HG03108 (cell line): Measurements from ENCODE around the gene JCAD.

Source experiments
- ATAC-seq: cut with Tn5 transposase; IDR thresholded peaks from one replicate; pipeline ENCODE4 v1.9.1; 2021; ENCODE audit warnings: moderate library complexity; ENCODE audit not compliant: unreplicated experiment

The JCAD gene

DNA sequence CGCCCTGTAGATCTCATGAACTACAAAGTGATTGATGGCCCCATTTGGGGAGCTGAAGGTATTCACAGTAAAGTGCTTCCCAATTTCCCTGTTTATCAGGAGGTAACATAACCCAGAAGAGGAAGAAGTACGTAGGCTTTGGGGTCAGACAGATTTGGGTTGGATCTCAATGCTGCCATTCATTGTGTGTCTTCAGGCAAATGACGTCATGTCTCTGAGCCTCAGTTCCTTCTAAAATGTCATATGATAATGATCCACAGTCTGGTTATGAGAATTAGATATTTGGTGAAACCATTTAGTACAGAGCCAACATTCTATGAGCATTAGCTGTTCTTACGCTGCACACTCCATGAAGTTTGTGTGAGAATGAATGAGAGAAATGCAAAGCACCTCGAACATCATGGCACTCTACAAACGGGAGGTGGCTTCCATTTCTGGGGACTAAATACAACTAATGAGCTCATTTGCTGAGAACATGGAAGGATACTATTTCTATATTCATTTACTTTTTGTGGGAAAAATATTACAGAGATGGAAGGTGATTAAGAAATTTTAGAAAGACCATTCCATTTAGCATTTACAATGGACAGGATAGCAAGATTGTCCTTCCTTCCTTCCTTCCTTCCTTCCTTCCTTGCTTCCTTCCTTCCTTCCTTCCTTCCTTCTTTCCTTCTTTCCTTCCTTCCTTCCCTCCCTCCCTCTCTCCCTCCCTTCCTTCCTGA lies 13.8 kb upstream of the JCAD start:
- no peak for ATAC-seq

GRCh38 chr10:30072068-30072467 lies 12.7 kb upstream of the JCAD start:
- ATAC-seq: no peak

DNA sequence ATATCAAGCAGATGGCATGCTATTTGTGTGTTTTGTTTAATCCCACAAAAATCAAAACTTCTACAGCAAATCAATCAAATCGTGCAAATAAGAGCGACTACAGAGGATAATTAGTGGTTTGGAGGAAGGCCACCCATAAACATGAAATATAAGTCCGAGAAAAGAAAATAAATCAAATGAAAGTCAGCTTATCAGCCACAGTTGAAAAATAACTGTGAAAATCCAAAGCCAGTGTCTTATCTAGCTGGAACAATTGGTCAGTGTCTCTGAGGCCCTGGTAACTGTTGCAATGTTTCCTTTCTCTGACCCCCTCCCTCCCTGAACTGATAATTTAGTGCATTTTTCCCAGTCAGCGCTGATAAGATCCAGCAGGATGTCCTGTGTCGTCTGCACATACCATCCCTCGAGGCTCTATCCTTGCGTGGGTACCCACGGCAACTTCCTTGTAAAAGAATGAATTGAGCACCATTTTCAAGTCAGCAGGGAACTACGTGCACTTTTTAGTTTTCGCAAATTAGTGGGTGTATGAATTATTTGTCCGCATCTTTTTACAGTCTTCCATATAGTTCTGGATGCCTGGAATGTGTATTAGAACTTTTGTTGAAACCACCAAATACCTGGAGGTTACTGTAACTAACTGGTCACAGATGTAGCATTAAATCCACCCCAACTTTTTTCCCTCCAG lies 10.8 kb upstream of the JCAD start:
- ATAC-seq: no peak

GRCh38 chr10:30068492-30069223 lies 9.3 kb upstream of the JCAD start:
- ATAC-seq: no peak

DNA sequence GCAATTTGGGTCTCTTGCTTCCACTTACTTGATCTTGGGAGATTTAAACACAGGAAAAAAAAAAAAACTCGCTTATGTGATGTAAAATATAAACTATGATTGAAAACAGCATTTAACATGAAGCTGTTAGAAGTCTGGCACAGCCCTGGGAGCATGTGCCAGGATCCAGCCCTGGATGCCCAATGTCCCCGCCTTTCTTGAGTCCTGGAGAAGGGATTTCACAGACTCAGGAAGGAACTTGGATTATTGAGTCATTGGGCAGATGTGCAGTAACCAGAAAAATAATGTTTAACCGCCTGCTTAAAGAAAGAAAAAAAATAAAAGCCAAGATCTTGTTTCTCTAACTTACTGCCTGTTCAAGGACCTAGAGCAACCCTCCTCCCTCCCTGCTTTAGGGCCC lies 3.7 kb upstream of the JCAD start:
- ATAC-seq: no peak

DNA sequence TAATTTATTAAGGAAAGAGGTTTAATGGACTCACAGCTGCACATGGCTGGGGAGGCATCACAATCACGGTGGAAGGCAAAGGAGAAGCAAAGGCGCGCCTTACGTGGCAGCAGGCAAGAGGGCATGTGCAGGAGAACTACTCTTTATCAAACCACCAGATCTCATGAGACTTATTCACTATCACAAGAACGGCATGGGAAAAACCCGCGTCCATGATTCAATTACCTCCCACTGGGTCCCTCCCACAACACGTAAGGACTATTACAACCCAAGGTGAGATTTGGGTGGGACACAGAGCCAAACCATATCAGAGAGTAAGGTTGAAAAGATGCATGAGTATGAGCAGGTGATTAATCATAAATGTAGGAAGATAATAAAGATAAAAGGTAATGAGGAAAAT lies 3.2 kb upstream of the JCAD start:
- ATAC-seq: no peak

GRCh38 chr10:30062090-30062489 lies 2.7 kb upstream of the JCAD start:
- ATAC-seq: no peak

GRCh38 chr10:30058570-30059132 lies 735 bp downstream of the JCAD start:
- no peak for ATAC-seq

DNA sequence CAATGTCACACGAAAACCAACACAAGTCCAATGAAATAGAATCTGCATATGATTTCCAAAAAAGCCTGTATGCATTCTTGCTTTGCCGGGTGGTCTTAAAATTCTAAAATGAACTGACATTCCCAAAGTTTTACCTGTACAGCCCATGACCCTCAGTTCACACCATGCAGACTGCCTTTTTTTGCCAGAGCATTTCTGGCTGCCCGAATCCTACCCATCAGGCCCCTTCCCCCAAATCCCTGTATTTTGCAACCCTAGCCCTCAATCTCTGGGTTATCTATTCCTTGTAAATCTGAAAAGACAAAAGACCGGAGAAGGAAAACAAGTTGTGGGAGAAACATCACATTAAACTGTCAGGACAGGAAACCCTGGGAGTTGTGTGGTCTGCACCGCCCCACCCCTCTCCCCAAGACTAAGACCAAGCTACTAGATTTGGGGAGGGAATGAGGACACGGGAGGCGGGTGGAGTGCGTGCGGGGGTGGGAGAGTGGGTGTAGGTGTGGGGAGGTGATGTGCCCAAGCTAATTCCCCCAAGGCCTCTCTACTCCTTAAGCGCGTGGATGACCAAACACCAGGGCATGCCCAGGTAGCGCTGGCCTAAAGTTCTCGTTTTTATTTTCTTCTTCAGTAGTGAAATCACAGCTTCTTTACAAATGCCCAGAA lies 1.4 kb downstream of the JCAD start:
- no peak for ATAC-seq

- ATAC-seq: no peak
Measured at GRCh38 chr10:30057421-30057841, 2.0 kb downstream of the JCAD start.

GRCh38 chr10:30056767-30057355 lies 2.5 kb downstream of the JCAD start:
- ATAC-seq: no peak

GRCh38 chr10:30056281-30056680 lies 3.1 kb downstream of the JCAD start:
- no peak for ATAC-seq

GRCh38 chr10:30055226-30055662 lies 4.1 kb downstream of the JCAD start:
- no peak for ATAC-seq

DNA sequence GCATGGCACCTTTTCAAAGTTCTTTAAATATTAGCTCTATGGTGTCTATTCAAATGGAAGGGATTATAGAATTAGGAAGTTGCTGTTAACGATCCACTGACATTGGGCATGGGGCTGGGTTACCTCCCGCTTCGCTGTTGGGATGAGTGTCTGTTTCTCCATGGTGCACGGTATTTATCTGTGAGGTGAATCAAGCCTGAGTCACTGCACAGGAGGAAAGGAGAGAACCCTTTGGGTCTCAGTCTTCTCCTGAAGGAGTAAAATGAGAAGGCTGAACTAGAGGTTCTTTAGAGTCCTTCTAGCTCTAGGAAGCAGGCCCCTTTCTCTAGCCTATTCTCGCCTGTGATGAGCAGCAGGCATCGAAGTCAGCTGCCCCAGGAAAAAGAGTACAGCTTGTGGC lies 7.3 kb downstream of the JCAD start:
- ATAC-seq: no peak

DNA sequence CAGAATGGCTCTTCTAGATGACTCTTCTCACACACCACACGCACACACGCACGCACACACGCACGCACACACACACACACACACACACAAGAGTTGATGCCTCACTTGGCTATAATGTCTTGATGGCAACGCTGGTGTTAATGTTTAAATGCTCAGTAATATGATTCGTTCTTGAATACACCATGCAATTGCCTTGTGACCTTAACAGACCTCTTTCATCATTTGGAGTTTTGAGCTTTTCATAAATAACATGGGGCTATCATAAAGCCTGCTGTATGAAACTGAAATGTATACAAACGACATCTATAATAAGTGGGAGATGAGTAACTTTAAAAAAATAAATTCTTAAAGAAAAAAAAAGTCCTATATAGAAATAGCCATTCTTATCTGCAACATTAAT lies 8.2 kb downstream of the JCAD start:
- ATAC-seq: no peak

DNA sequence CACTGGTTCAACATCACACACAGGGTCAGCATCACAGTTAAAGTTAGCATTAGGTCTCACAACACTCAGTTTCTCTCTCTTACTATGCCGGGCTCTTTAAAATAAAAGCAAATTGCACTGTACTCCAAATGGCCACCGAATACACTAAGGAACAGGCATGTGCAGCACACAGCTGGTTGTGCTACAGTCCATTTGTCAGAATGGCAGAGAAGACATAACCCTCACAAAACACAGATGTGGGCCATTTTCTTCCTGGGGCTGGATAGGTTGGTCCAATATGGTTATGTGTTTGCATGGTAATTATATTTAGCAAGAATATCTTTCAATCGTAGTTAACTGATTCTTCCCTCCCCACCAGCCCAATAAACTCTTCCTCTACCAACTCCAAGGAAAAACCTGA lies 9.0 kb downstream of the JCAD start:
- no peak for ATAC-seq

GRCh38 chr10:30048768-30049517 lies 10.4 kb downstream of the JCAD start:
- ATAC-seq: no peak

GRCh38 chr10:30047924-30048531 lies 11.4 kb downstream of the JCAD start:
- ATAC-seq: no peak

GRCh38 chr10:30047430-30047829 lies 12.0 kb downstream of the JCAD start:
- ATAC-seq: no peak

GRCh38 chr10:30046476-30046875 lies 12.9 kb downstream of the JCAD start:
- no peak for ATAC-seq
